WERI-Rb-1 (cell line): ENCODE measurements around the gene ARMH1.

Experiments used
- DNase-seq: peaks from one replicate; pipeline ENCODE4 v3.0.0-alpha.2; 2020
- H3K27ac ChIP-seq: fragments of 250-450 bp; sonication (Bioruptor Pico); 2 replicates; pipeline ENCODE4 v1.5.1; 2020; ENCODE audit warnings: mild to moderate bottlenecking, moderate library complexity
- H3K27me3 ChIP-seq: fragments of 250-450 bp; sonication (Bioruptor Pico); 2 replicates; pipeline ENCODE4 v1.5.1; 2021; ENCODE audit warnings: mild to moderate bottlenecking, low read depth, moderate library complexity; ENCODE audit not compliant: insufficient read depth, severe bottlenecking
- H3K36me3 ChIP-seq: fragments of 250-450 bp; sonication (Bioruptor Pico); 2 replicates; pipeline ENCODE4 v1.5.1; 2020; ENCODE audit warnings: mild to moderate bottlenecking, moderate library complexity
- H3K4me3 ChIP-seq: 2 replicates; pipeline ENCODE4 v1.5.1; 2011; ENCODE audit warnings: low read depth, mild to moderate bottlenecking, control low read depth, low read length
- H3K9me3 ChIP-seq: fragments of 250-450 bp; sonication (Bioruptor Pico); 2 replicates; pipeline ENCODE4 v1.5.1; 2021; ENCODE audit warnings: mild to moderate bottlenecking, moderate library complexity; ENCODE audit not compliant: severe bottlenecking
- TF ChIP-seq, protein P1 (sequence below): IDR thresholded peaks from 2 replicates; pipeline ENCODE4 v1.5.1; 2011; ENCODE audit warnings: low read depth, mild to moderate bottlenecking, control low read depth, inconsistent platforms, low read length

The ARMH1 gene

DNA sequence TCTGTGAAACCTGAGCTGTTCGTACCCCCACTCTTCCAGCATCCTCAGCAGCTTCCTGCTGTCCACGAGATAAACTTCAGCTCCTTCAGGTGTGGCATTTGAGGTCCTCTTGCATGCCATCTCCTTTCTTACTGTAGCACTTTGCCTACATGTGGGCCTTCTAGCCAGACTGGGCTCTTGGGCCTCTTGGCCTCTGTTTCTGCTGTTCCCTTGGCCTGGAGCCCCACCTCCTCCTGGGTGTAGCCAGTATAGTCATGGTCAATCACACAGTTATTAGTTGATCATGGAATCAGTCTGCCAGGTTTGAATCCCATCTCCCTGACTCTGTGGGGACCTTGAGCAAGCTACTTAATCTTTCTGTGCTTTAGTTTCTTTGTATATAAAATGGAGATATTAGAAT lies 26.6 kb upstream of the ARMH1 start:
- H3K27ac ChIP-seq, result peak overlapping the region; percentile 6; the same call in 1 of the 2 replicates
- TF ChIP-seq, protein P1, sequence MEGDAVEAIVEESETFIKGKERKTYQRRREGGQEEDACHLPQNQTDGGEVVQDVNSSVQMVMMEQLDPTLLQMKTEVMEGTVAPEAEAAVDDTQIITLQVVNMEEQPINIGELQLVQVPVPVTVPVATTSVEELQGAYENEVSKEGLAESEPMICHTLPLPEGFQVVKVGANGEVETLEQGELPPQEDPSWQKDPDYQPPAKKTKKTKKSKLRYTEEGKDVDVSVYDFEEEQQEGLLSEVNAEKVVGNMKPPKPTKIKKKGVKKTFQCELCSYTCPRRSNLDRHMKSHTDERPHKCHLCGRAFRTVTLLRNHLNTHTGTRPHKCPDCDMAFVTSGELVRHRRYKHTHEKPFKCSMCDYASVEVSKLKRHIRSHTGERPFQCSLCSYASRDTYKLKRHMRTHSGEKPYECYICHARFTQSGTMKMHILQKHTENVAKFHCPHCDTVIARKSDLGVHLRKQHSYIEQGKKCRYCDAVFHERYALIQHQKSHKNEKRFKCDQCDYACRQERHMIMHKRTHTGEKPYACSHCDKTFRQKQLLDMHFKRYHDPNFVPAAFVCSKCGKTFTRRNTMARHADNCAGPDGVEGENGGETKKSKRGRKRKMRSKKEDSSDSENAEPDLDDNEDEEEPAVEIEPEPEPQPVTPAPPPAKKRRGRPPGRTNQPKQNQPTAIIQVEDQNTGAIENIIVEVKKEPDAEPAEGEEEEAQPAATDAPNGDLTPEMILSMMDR, result no peak
- no peaks in the 10 kb centered on the region for H3K27me3 ChIP-seq
- H3K9me3 ChIP-seq, result no peaks in the 10 kb centered on the region
- H3K4me3 ChIP-seq, result no peak overlapping the region
- H3K36me3 ChIP-seq, result peaks cover 78% of the 10 kb centered on the region
- DNase-seq, result no peak

DNA sequence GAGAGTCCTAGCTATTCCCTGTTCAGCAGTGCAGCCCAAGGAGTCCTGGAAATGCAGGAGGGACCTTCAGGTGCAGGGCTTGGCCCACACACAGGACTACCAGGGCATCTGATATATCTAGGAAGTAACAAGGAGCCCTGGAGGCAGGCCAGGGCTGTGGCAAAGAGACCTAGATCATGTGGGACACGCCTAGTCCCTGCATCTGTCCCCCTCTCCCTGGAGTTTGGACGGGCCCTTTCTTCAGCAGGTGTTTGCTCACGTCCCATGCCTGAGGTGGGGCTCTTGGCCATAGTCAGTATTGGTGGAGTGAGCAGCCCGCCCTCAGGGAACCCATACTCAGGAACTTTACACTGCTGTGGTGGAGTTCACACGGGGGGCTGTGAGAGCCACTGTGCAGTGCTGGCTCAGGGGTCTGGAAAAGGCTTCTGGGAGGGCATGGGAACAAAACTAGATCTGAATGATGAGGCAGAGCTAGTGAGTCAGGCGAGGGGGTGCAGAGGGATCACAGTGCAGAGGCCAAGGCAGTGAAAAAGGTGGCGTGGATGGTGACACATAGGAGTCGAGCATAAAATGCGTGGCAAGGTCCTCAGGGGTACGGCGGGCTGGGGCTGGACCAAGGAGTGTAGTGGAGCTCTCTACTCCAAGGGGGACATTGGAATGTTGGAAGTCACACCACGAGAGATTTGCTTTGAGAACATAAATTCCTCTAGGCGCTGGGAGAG lies 25.8 kb upstream of the ARMH1 start:
- DNase-seq, result no peak
- TF ChIP-seq, protein P1, result no peak
- no peak overlapping the region for H3K4me3 ChIP-seq
- no peaks in the 10 kb centered on the region for H3K9me3 ChIP-seq
- peaks cover 78% of the 10 kb centered on the region for H3K36me3 ChIP-seq
- no peaks in the 10 kb centered on the region for H3K27me3 ChIP-seq
- H3K27ac ChIP-seq, result no peak overlapping the region; the same call in 1 of the 2 replicates

DNA sequence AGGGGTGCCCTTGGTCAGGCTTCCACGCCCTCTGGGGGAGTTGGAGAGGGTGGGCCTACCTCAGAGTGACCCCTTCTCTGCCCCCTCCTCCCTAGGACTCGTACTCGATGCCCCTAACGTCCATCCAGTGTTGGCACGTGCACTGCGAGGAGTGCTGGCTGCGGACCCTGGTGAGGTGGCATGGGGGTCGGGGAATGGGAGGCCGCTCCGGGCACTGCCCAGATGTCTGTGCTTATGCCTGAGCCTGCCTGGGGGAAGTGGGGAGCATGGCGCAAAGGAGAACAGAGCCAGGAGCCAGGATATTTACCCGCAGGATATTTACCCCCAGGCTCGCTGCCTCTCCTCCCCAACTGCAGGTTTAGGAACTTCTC lies 24.7 kb upstream of the ARMH1 start:
- Histone ChIP-seq H3K9me3 (no peaks in the 10 kb centered on the region), H3K27ac (peak overlapping the region; percentile 92), H3K4me3 (no peak overlapping the region), H3K27me3 (no peaks in the 10 kb centered on the region), H3K36me3 (peaks cover 67% of the 10 kb centered on the region)
- TF ChIP-seq, protein P1, result no peak
- no peak for DNase-seq

DNA sequence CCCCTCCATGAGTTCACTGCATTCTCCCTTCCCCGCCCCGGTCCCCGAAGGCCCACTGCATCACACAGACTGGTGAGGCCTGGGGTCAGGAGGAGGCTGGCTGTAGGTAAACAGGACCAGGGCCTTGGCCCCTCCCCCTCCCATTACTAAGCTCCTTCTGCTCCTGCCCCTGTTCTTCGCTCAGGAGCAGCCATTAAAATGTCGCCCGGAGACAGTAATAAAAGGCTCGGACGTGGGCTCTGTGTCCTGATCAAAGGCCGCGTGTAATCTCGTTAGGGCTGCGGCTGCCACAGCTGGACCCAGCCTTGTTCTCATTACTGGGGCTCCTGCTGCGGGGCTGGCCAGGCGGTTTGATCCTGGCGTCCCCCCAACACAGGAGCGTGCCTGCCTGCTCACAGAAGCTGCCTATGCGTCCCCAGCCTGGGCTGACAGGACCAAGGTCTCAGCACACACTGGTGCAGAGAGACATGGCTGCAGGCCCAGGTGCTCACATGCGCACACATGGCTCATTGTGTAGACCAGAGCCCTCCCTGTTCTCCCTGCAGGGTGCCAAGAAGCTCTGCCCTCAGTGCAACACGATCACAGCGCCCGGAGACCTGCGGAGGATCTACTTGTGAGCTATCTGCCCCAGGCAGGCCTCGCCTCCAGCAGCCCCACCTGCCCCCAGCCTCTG lies 24.2 kb upstream of the ARMH1 start:
- Histone ChIP-seq H3K9me3 (no peaks in the 10 kb centered on the region), H3K4me3 (no peak overlapping the region), H3K36me3 (peaks cover 62% of the 10 kb centered on the region), H3K27me3 (no peaks in the 10 kb centered on the region), H3K27ac (peak overlapping the region; percentile 92)
- TF ChIP-seq, protein P1, result no peak
- peak; percentile 83 for DNase-seq

DNA sequence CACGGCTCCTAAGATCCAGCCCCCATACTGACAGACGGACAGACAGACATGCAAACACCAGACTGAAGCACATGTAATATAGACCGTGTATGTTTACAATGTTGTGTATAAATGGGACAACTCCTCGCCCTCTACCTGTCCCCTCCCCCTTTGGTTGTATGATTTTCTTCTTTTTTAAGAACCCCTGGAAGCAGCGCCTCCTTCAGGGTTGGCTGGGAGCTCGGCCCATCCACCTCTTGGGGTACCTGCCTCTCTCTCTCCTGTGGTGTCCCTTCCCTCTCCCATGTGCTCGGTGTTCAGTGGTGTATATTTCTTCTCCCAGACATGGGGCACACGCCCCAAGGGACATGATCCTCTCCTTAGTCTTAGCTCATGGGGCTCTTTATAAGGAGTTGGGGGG lies 23.4 kb upstream of the ARMH1 start:
- TF ChIP-seq, protein P1, result no peak

More for the DNA sequence above, 23.4 kb upstream of the ARMH1 start:
- no peaks in the 10 kb centered on the region for H3K9me3 ChIP-seq
- no peak overlapping the region for H3K4me3 ChIP-seq
- no peak for DNase-seq
- H3K27ac ChIP-seq, result no peak overlapping the region
- peaks cover 54% of the 10 kb centered on the region for H3K36me3 ChIP-seq
- no peaks in the 10 kb centered on the region for H3K27me3 ChIP-seq
